NCI-H345 treated with DMSO at 0.1 percent for 48 hours (cell line): ENCODE data around the gene ARSH.
"Not testable (repeated sequence)": the region's sequence is repeated elsewhere in the genome, so short reads cannot be mapped to it uniquely, and the experiment has no call there.

Experiments
- DNase-seq: peaks from one replicate; lab custom pipeline; 2025; ENCODE audit not compliant: unreplicated experiment; lab: John Stamatoyannopoulos, UW

ARSH gene

GRCh38 chrX:3037218-3037617 is 30.9 kb downstream of the ARSH start:
- DNase-seq, result no peak

DNA sequence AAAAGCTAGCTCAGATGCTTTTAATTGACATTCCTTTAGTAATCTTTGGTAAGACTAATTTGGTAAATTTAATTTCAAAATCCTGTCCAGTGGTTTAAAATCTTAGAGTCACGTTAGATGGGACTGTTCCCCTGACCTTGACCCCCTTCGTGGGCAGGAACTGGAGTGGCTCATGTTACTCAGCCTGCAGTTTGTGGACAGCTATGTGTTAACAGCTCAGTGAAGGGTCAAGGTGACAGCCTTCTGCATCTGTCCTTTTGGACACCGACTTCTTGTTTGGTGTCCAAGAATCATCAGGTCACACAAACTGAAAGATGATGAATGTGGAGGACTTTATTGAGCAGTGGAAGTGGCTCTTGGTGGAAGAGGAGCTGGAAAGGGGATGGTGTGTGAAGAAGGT is 37.9 kb downstream of the ARSH start:
- DNase-seq, result no peak

DNA sequence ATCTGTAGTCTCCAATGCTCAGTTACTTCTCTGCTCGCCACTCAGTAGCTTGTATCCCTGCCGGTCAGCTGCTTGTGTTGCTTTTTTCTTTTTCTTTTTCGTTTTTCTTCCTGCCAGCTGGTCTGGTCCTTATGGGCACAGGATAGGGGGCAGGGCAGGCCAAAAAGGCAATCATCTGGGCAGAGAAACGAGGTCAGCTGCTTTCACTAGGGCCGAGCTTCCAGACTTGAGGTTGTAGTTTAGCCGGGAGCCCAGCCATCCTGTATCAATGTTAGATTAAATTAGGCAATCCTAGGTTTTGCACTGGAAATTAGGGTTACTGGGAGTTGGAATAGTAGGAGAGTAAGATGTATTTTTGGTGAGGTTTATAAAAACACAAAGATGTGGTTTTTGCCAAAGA is 38.3 kb downstream of the ARSH start:
- no peak for DNase-seq

- DNase-seq, result no peak
Observed at GRCh38 chrX:3046253-3047240, 40.2 kb downstream of the ARSH start.

DNA sequence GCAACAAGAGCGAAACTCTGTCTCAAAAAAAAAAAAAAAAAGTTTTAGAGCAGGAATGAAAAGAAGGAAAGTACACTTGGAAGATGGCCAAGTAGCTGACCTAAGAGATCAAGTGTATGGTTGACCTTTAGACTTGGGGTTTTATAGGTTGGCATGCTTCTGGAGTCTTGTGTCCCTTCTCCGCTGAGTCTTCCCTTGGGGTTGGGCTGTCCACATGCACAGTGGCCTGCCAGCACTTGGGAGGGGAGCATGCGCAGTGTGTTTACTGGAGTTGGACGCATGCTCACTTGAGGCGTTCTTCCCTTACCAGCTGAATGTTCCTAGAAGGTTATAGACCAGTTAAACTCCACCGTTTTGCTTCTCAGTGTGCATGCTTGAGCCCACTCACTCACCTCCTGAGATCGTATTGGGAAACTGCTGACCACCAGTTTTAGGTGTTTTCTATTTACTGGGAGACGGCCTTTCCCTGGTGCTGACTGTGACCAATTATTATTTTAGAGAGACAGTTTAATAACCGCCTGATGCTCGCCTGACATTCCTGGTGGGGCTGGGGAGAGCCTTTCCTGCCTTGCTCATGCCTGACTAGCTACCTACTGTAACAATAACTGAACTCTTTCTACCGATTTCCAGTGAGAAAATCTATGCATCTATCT is 44.3 kb downstream of the ARSH start:
- not testable (repeated sequence) for DNase-seq

DNA sequence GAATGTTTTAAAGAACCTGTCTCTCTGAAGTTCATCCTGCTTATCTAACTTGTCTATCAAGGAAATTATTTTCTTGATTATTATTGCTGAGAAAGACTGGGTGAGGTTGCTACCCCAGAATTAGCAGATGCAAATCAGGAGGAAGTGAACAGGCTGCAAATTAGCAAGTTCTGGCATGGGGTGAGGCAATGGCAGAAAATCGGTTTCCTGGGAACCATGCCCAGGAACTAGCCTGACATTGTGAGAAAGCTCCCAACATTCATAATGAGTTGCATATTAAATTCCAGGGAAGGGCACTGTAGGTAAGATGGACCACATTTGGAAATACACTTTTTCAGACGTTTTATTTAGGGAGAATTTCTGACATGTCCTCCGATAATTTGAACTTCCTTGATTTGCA is 46.5 kb downstream of the ARSH start:
- no peak for DNase-seq

DNA sequence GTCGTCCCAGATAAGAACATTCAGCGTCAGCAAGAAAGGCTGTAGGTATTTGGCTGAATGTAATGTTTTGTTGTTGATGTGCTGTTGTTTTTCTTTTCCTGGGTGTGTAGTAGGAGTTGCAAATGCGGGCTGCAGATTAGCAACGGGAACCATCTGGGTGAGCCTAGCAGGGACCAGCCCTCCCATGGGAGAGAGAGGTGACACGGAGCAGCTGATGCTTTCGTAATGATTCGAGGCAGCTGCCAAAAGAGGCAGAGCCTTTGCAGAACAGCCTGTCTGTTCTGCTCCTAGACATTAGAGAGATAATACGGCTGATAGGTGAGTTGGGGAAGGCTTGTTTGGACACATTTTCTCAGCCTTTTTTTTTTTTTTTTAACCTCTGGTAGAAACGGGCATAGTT is 60.2 kb downstream of the ARSH start:
- DNase-seq, result no peak

- DNase-seq, result no peak
Observed at GRCh38 chrX:3075959-3076358, 69.6 kb downstream of the ARSH start.

GRCh38 chrX:3076416-3076991 is 70.2 kb downstream of the ARSH start:
- DNase-seq, result no peak
